ENCODE results near the gene RMDN2.

DNA sequence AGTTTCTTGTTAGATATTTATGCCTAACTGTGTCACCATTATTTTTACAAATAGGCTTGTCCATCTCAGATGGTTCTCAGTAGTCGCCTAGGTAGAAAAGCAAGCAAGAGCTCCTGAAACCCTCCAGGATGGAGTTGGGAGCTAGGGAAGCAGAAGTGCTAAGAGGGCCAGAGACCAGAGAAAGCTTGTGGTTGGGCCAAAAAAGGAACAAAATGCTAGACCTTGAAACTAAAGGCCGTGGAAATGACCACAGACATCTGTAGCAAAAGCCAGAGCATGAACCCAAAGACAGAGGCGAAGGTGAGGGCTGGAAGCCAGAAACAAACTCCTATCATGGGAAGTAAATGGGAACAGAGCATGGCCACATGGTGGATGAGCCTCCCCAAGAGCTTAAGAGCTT lies 29.9 kb upstream of the RMDN2 start:
- TF ChIP-seq, protein P1, sequence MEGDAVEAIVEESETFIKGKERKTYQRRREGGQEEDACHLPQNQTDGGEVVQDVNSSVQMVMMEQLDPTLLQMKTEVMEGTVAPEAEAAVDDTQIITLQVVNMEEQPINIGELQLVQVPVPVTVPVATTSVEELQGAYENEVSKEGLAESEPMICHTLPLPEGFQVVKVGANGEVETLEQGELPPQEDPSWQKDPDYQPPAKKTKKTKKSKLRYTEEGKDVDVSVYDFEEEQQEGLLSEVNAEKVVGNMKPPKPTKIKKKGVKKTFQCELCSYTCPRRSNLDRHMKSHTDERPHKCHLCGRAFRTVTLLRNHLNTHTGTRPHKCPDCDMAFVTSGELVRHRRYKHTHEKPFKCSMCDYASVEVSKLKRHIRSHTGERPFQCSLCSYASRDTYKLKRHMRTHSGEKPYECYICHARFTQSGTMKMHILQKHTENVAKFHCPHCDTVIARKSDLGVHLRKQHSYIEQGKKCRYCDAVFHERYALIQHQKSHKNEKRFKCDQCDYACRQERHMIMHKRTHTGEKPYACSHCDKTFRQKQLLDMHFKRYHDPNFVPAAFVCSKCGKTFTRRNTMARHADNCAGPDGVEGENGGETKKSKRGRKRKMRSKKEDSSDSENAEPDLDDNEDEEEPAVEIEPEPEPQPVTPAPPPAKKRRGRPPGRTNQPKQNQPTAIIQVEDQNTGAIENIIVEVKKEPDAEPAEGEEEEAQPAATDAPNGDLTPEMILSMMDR (optimal IDR thresholded peaks at IDR 0.05 in 1 of 3, IDR thresholded peaks at IDR 0.05 in 1 of 3, conservative IDR thresholded peaks at IDR 0.05 in 1 of 3; ENCODE audit: extremely low read depth in 1 of 3, insufficient read depth in 2 of 3, low read length in 3 of 3), result no peak
- TF ChIP-seq EZH2 (IDR thresholded peaks at IDR 0.05; ENCODE audit: low read length), result no peak

Measured in keratinocyte (primary cell).